ENCODE results near the gene CTSS.

The CTSS gene

GRCh38 chr1:150762552-150762951, 3.0 kb downstream of the CTSS start:
- H3K27me3 ChIP-seq (ENCODE audit: insufficient read depth, insufficient read length), result no peaks in the 10 kb centered on the region
- no peaks in the 10 kb centered on the region for H3K36me3 ChIP-seq (ENCODE audit: insufficient read depth, insufficient read length, low read length)
- H3K4me1 ChIP-seq (ENCODE audit: insufficient read depth, insufficient read length), result no peaks in the 10 kb centered on the region
- H3K4me3 ChIP-seq (ENCODE audit: insufficient read length, low read depth), result no peak overlapping the region
- TF ChIP-seq YY1 (IDR thresholded peaks at IDR 0.05; ENCODE audit: insufficient read depth, insufficient read length) (no peak), ZNF274 (IDR thresholded peaks at IDR 0.05; ENCODE audit: low read depth, low read length) (no peak), SUZ12 (IDR thresholded peaks at IDR 0.05; ENCODE audit: extremely low read depth, insufficient read depth, insufficient read length) (no peak)
- no peak overlapping the region for H3K9ac ChIP-seq (ENCODE audit: insufficient read length, low read depth)
- no peak for DNase-seq (ENCODE audit: low read depth, low spot score)
- H3K9me3 ChIP-seq (ENCODE audit: insufficient read depth, low read length), result peaks cover 5% of the 10 kb centered on the region; the same call in 1 of the 2 replicates

- H3K36me3 ChIP-seq (ENCODE audit: insufficient read depth, insufficient read length, low read length), result no peaks in the 10 kb centered on the region
- peaks cover 5% of the 10 kb centered on the region; the same call in 1 of the 2 replicates for H3K9me3 ChIP-seq (ENCODE audit: insufficient read depth, low read length)
- no peak overlapping the region for H3K9ac ChIP-seq (ENCODE audit: insufficient read length, low read depth)
- H3K27me3 ChIP-seq (ENCODE audit: insufficient read depth, insufficient read length), result no peaks in the 10 kb centered on the region
- DNase-seq (ENCODE audit: low read depth, low spot score), result no peak
- H3K4me1 ChIP-seq (ENCODE audit: insufficient read depth, insufficient read length), result no peaks in the 10 kb centered on the region
- TF ChIP-seq ZNF274 (IDR thresholded peaks at IDR 0.05; ENCODE audit: low read depth, low read length) (no peak), YY1 (IDR thresholded peaks at IDR 0.05; ENCODE audit: insufficient read depth, insufficient read length) (no peak), SUZ12 (IDR thresholded peaks at IDR 0.05; ENCODE audit: extremely low read depth, insufficient read depth, insufficient read length) (no peak)
- H3K4me3 ChIP-seq (ENCODE audit: insufficient read length, low read depth), result no peak overlapping the region
Observed at GRCh38 chr1:150761801-150762200, 3.8 kb downstream of the CTSS start.

- DNase-seq (ENCODE audit: low read depth, low spot score), result no peak
- Histone ChIP-seq H3K4me1 (ENCODE audit: insufficient read depth, insufficient read length) (no peaks in the 10 kb centered on the region), H3K4me3 (ENCODE audit: insufficient read length, low read depth) (no peak overlapping the region), H3K36me3 (ENCODE audit: insufficient read depth, insufficient read length, low read length) (no peaks in the 10 kb centered on the region), H3K9me3 (ENCODE audit: insufficient read depth, low read length) (peaks cover 5% of the 10 kb centered on the region; the same call in 1 of the 2 replicates), H3K27me3 (ENCODE audit: insufficient read depth, insufficient read length) (no peaks in the 10 kb centered on the region), H3K9ac (ENCODE audit: insufficient read length, low read depth) (no peak overlapping the region)
- TF ChIP-seq ZNF274 (IDR thresholded peaks at IDR 0.05; ENCODE audit: low read depth, low read length), result no peak
Observed at GRCh38 chr1:150760013-150760412, 5.6 kb downstream of the CTSS start.

- TF ChIP-seq SUZ12 (IDR thresholded peaks at IDR 0.05; ENCODE audit: extremely low read depth, insufficient read depth, insufficient read length) (no peak), ZNF274 (IDR thresholded peaks at IDR 0.05; ENCODE audit: low read depth, low read length) (no peak), YY1 (IDR thresholded peaks at IDR 0.05; ENCODE audit: insufficient read depth, insufficient read length) (no peak)
- Histone ChIP-seq H3K27me3 (ENCODE audit: insufficient read depth, insufficient read length) (no peaks in the 10 kb centered on the region), H3K9ac (ENCODE audit: insufficient read length, low read depth) (no peak overlapping the region), H3K9me3 (ENCODE audit: insufficient read depth, low read length) (no peaks in the 10 kb centered on the region), H3K4me3 (ENCODE audit: insufficient read length, low read depth) (no peak overlapping the region), H3K4me1 (ENCODE audit: insufficient read depth, insufficient read length) (no peaks in the 10 kb centered on the region), H3K36me3 (ENCODE audit: insufficient read depth, insufficient read length, low read length) (no peaks in the 10 kb centered on the region)
- DNase-seq (ENCODE audit: low read depth, low spot score), result no peak
Observed at GRCh38 chr1:150753416-150753815, 12.2 kb downstream of the CTSS start.

GRCh38 chr1:150751443-150751842, 14.1 kb downstream of the CTSS start:
- Histone ChIP-seq H3K9ac (ENCODE audit: insufficient read length, low read depth) (no peak overlapping the region), H3K27me3 (ENCODE audit: insufficient read depth, insufficient read length) (no peaks in the 10 kb centered on the region), H3K36me3 (ENCODE audit: insufficient read depth, insufficient read length, low read length) (no peaks in the 10 kb centered on the region), H3K4me1 (ENCODE audit: insufficient read depth, insufficient read length) (no peaks in the 10 kb centered on the region), H3K9me3 (ENCODE audit: insufficient read depth, low read length) (no peaks in the 10 kb centered on the region), H3K4me3 (ENCODE audit: insufficient read length, low read depth) (no peak overlapping the region)
- TF ChIP-seq YY1 (IDR thresholded peaks at IDR 0.05; ENCODE audit: insufficient read depth, insufficient read length) (no peak), SUZ12 (IDR thresholded peaks at IDR 0.05; ENCODE audit: extremely low read depth, insufficient read depth, insufficient read length) (no peak), ZNF274 (IDR thresholded peaks at IDR 0.05; ENCODE audit: low read depth, low read length) (no peak)
- no peak for DNase-seq (ENCODE audit: low read depth, low spot score)

- Histone ChIP-seq H3K4me3 (ENCODE audit: insufficient read length, low read depth) (no peak overlapping the region), H3K36me3 (ENCODE audit: insufficient read depth, insufficient read length, low read length) (no peaks in the 10 kb centered on the region), H3K4me1 (ENCODE audit: insufficient read depth, insufficient read length) (no peaks in the 10 kb centered on the region), H3K9ac (ENCODE audit: insufficient read length, low read depth) (no peak overlapping the region), H3K27me3 (ENCODE audit: insufficient read depth, insufficient read length) (no peaks in the 10 kb centered on the region), H3K9me3 (ENCODE audit: insufficient read depth, low read length) (no peaks in the 10 kb centered on the region)
- no peak for TF ChIP-seq YY1 (IDR thresholded peaks at IDR 0.05; ENCODE audit: insufficient read depth, insufficient read length)
- TF ChIP-seq SUZ12 (IDR thresholded peaks at IDR 0.05; ENCODE audit: extremely low read depth, insufficient read depth, insufficient read length), result no peak
- no peak for TF ChIP-seq ZNF274 (IDR thresholded peaks at IDR 0.05; ENCODE audit: low read depth, low read length)
- no peak for DNase-seq (ENCODE audit: low read depth, low spot score)
Observed at GRCh38 chr1:150749720-150750311, 15.8 kb downstream of the CTSS start.

- Histone ChIP-seq H3K27me3 (ENCODE audit: insufficient read depth, insufficient read length) (no peaks in the 10 kb centered on the region), H3K4me3 (ENCODE audit: insufficient read length, low read depth) (no peak overlapping the region), H3K36me3 (ENCODE audit: insufficient read depth, insufficient read length, low read length) (no peaks in the 10 kb centered on the region), H3K9me3 (ENCODE audit: insufficient read depth, low read length) (no peaks in the 10 kb centered on the region), H3K9ac (ENCODE audit: insufficient read length, low read depth) (no peak overlapping the region), H3K4me1 (ENCODE audit: insufficient read depth, insufficient read length) (no peaks in the 10 kb centered on the region)
- no peak for TF ChIP-seq SUZ12 (IDR thresholded peaks at IDR 0.05; ENCODE audit: extremely low read depth, insufficient read depth, insufficient read length)
- DNase-seq (ENCODE audit: low read depth, low spot score), result no peak
Observed at GRCh38 chr1:150748878-150749719, 16.5 kb downstream of the CTSS start.

Data from NT2/D1 (cell line).